IPS-20b (cell line): ENCODE data around the gene LGALS1.
"Not testable (repeated sequence)": the region's sequence is repeated elsewhere in the genome, so short reads cannot be mapped to it uniquely, and the experiment has no call there.

ENCODE experiments used
- H3K27ac ChIP-seq: one replicate; pipeline ENCODE4 v1.5.1; 2013; ENCODE audit warnings: low read length
- H3K27me3 ChIP-seq: 2 replicates; pipeline ENCODE4 v1.6.1; 2013; ENCODE audit warnings: mild to moderate bottlenecking, low read length, inconsistent platforms; ENCODE audit not compliant: insufficient read depth
- H3K36me3 ChIP-seq: 2 replicates; pipeline ENCODE4 v1.6.1; 2013; ENCODE audit warnings: low read depth, mild to moderate bottlenecking, inconsistent platforms, low read length, moderate library complexity; ENCODE audit not compliant: insufficient read depth
- H3K4me1 ChIP-seq: 2 replicates; pipeline ENCODE4 v1.6.1; 2013; ENCODE audit warnings: mild to moderate bottlenecking, control low read depth, inconsistent platforms, low read length, moderate library complexity; ENCODE audit not compliant: insufficient read depth
- H3K4me3 ChIP-seq: 2 replicates; pipeline ENCODE4 v1.5.1; 2013; ENCODE audit warnings: mild to moderate bottlenecking, low read length, inconsistent platforms
- H3K9ac ChIP-seq: 2 replicates; pipeline ENCODE4 v1.6.1; 2013; ENCODE audit warnings: low read depth, mild to moderate bottlenecking, inconsistent platforms, low read length, moderate library complexity
- H3K9me3 ChIP-seq: 2 replicates; pipeline ENCODE4 v1.6.1; 2013; ENCODE audit warnings: mild to moderate bottlenecking, low read depth, low read length, inconsistent platforms; ENCODE audit not compliant: insufficient read depth

LGALS1 gene

DNA sequence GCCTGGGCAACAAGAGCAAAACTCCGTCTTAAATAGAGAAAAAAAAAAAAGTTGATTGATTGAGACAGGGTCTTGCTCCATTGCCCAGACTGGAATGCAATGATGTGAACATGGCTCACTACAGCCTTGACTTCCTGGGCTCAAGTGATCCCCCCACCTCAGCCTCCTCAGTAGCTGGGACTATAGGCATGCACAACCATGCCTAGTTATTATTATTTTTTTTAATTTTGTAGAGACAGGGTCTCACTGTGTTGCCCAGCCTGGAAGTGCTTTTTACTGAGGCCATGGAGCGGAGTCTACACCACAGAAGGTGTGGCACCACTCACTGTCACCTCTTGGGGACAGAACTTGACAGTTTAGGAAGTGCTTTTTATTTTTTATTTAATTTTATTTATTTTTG is 39.2 kb downstream of the LGALS1 start:
- Histone ChIP-seq H3K9me3 (no peaks in the 10 kb centered on the region), H3K4me1 (no peaks in the 10 kb centered on the region), H3K27ac (no peak overlapping the region), H3K9ac (no peak overlapping the region), H3K36me3 (peaks cover 43% of the 10 kb centered on the region; the same call in 1 of the 2 replicates), H3K4me3 (no peak overlapping the region), H3K27me3 (no peaks in the 10 kb centered on the region)

DNA sequence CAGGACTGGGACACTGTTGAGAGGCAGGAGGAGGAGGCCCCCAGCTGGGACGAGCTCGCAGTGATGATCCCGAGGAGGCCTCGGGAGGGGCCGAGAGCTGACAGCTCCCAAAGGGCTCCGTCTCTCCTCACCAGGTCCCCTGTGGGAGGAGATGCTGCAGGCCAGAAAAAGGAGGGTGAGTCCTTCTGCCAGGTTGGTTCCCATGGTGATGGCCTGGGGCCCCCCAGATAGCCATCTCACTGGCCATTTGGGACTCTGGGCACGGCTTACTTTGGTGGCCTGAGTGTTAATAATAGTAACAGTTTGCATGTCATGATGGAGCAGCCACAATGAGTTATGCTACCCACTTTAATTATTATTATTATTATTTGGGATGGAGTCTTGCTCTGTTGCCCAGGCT is 40.3 kb downstream of the LGALS1 start:
- Histone ChIP-seq H3K4me3 (no peak overlapping the region), H3K9ac (no peak overlapping the region), H3K27me3 (no peaks in the 10 kb centered on the region), H3K9me3 (no peaks in the 10 kb centered on the region), H3K36me3 (peaks cover 32% of the 10 kb centered on the region; the same call in 1 of the 2 replicates), H3K27ac (no peak overlapping the region), H3K4me1 (no peaks in the 10 kb centered on the region)

DNA sequence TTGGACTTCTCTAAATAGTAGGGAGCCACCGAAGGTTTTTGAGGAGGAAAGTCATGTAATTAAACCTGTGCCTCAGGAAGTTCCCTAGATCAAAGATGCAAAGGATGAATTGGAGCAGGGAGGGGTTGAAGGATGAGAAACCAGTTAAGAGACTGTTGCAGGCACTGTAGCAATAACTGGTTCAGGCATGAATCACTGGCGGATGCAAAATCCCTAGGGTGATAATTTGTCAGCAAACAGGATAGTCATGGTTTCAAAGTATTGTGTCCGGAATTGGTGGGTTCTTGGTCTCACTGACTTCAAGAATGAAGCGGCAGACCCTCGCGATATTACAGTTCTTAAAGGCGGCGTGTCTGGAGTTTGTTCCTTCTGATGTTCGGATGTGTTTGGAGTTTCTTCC is 41.3 kb downstream of the LGALS1 start:
- H3K9me3 ChIP-seq = no peaks in the 10 kb centered on the region
- no peak overlapping the region for H3K4me3 ChIP-seq
- H3K4me1 ChIP-seq = no peaks in the 10 kb centered on the region
- H3K36me3 ChIP-seq = peaks cover 29% of the 10 kb centered on the region; the same call in 1 of the 2 replicates
- H3K27me3 ChIP-seq = no peaks in the 10 kb centered on the region
- no peak overlapping the region for H3K9ac ChIP-seq
- no peak overlapping the region for H3K27ac ChIP-seq

DNA sequence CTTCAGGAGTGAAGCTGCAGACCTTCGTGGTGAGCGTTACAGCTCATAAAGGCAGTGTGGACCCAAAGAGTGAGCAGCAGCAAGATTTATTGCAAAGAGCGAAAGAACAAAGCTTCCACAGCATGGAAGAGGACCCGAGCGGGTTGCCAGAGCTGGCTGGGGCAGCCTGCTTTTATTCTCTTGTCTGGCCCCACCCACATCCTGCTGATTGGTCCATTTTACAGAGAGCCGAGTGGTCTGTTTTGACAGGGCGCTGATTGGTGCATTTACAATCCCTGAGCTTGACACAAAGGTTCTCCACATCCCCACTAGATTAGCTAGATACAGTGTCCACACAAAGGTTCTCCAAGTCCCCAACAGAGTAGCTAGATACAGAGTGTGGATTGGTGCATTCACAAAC is 41.8 kb downstream of the LGALS1 start:
- peaks cover 33% of the 10 kb centered on the region; the same call in 1 of the 2 replicates for H3K36me3 ChIP-seq
- not testable (repeated sequence) for H3K4me1 ChIP-seq, H3K4me3 ChIP-seq, H3K9me3 ChIP-seq, H3K27ac ChIP-seq, H3K9ac ChIP-seq, H3K27me3 ChIP-seq

DNA sequence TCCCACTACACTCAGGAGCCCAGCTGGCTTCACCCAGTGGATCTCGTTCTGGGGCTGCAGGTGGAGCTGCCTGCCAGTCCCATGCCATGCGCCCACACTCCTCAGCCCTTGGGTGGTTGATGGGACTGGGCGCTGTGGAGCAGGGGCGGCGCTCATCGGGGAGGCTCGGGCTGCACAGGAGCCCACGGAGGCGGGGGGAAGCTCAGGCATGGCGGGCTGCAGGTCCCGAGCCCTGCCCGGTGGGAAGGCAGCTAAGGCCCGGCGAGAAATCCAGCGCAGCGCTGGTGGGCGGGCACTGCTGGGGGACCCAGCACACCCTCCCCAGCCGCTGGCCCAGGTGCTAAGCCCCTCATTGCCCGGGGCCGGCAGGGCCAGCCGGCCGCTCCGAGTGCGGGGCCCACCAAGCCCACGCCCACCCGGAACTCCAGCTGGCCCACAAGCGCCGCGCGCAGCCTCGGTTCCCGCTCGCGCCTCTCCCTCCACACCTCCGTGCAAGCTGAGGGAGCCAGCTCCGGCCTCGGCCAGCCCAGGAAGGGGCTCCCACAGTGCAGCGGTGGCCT is 42.4 kb downstream of the LGALS1 start:
- H3K4me3 ChIP-seq, H3K9ac ChIP-seq, H3K4me1 ChIP-seq, H3K27ac ChIP-seq, H3K9me3 ChIP-seq, H3K27me3 ChIP-seq: not testable (repeated sequence)
- H3K36me3 ChIP-seq = peaks cover 34% of the 10 kb centered on the region; the same call in 1 of the 2 replicates

DNA sequence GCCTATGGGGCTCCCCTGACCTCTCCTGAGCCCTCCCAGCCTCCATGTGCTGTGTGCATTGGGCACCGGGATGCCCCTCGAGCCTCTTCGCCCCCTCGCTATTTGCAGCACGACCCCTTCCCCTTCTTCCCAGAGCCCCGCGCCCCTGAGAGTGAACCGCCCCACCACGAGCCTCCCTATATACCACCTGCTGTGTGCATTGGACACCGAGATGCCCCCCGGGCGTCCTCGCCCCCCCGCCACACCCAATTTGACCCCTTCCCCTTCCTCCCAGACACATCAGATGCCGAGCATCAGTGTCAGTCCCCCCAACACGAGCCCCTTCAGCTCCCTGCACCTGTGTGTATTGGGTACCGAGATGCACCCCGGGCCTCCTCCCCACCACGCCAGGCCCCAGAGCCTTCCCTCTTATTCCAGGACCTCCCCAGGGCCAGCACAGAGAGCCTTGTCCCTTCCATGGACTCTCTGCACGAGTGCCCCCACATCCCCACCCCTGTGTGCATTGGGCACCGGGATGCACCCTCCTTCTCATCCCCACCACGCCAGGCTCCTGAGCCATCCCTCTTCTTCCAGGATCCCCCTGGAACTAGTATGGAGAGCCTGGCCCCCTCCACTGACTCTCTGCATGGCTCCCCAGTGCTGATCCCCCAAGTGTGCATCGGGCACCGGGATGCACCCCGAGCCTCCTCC is 50.3 kb downstream of the LGALS1 start:
- Histone ChIP-seq H3K9ac (no peak overlapping the region), H3K27me3 (no peaks in the 10 kb centered on the region), H3K9me3 (no peaks in the 10 kb centered on the region), H3K36me3 (peaks cover 34% of the 10 kb centered on the region), H3K4me3 (no peak overlapping the region), H3K27ac (no peak overlapping the region), H3K4me1 (no peaks in the 10 kb centered on the region)

DNA sequence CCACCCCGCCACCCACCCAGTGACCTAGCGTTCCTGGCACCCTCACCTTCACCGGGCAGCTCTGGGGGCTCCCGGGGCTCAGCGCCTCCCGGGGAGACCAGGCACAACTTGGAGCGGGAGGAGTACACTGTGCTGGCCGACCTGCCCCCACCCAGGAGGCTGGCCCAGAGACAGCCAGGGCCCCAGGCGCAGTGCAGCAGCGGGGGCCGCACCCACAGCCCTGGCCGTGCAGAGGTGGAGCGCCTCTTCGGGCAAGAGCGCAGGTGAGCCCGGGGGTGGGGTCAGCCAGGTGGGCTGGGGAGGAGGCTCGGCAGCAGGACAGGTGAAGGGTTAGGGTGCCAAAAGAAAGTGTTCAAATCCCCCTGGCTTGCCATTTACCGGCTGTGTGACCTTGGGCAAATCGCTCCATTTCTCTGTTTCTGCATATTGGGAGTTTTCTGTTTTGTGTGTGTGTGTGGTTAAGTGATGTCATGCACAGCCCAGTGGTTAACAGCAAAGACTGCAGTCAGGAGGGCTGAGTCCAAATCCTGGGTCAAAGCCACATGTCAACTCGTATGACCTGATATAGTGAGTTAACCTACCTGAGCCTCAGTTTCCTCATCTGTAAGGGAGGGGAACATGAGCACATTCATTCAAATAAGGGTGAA is 50.9 kb downstream of the LGALS1 start:
- Histone ChIP-seq H3K9ac (no peak overlapping the region), H3K9me3 (no peaks in the 10 kb centered on the region), H3K27me3 (no peaks in the 10 kb centered on the region), H3K4me3 (no peak overlapping the region), H3K27ac (no peak overlapping the region), H3K36me3 (peaks cover 34% of the 10 kb centered on the region), H3K4me1 (no peaks in the 10 kb centered on the region)

DNA sequence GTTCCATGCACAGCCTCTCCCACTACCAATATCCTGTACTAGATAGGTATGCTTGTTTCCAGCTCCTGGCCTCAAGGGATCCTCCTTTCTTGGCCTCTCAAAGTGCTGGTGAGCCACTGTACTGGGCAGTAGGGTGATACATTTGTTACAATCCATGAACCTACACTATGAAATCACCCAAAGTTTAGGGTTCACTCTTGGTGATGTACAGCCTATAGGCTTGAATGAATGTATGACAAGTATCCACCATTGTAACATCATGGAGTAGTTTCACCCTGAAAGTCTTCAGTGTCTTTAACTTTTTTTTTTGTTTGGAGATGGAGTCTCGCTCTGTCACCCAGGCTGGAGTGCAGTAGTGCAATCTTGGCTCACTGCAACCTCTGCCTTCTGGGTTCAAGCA is 53.2 kb downstream of the LGALS1 start:
- H3K36me3 ChIP-seq = peaks cover 20% of the 10 kb centered on the region
- no peak overlapping the region for H3K27ac ChIP-seq
- no peak overlapping the region for H3K9ac ChIP-seq
- H3K27me3 ChIP-seq = peaks cover 19% of the 10 kb centered on the region; the same call in 1 of the 2 replicates
- no peak overlapping the region for H3K4me3 ChIP-seq
- no peaks in the 10 kb centered on the region for H3K9me3 ChIP-seq
- no peaks in the 10 kb centered on the region for H3K4me1 ChIP-seq
